Middle frontal gyrus (tissue), 1 donor: ENCODE data around the gene ACBD6.

Experiments
- DNase-seq: peaks from one replicate; pipeline ENCODE4 v3.0.0-alpha.2; 2015; ENCODE audit warnings: low spot score; ENCODE audit errors: extremely low spot score

ACBD6 gene

DNA sequence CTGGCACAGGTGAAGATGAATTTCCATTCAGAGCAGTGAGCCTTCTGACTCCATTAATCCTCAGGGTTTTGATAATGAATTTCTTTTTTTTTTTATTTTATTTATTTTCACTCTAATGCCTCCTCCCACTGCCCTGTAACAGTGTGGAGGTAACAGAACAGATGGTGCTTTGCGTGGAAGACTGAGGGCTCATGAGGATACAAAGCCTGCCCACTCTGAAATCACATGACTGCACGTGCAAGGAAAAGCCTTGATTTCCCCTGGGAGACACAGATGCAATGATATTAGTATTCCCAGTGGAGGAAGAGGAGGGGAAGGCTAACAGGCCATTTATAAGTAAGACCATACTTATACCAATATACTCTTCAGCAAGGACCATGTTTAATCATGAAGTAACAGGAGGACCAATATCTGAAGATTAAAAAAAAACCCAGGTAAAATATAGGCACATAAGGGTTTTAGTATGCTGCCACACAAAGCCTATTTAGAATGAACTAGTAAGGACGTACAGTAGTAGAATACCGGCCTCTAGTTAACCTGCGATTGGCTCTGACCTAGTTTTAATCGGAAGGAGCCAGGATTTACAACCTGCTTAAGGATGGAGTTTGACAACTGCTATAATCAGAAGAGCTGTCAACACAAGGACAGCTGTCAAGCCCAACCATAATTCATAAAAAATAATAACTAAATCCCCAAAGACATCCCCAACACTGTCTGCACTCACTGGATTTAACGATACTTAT lies 202.7 kb downstream of the ACBD6 start:
- no peak for DNase-seq

DNA sequence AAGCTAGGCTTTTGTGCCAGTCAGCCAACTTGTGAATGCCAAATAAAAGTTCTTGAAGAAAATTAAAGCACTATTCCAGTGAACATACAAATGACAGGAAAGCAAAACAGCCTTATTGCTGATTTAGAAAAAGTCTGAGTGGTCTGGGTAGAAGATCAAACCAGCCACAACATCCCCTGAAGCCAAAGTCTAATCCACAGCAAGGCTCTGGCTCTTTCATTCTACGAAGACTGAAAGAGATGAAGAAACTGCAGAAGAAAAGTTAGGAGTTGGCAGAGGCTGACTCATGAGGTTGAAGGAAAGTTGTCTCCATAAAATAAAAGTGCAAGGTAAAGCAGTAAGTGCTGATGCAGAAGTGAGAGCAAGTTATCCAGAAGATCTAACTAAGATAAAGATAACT lies 206.4 kb downstream of the ACBD6 start:
- no peak for DNase-seq

- no peak for DNase-seq
Measured at GRCh38 chr1:180294711-180295110, 207.7 kb downstream of the ACBD6 start.

- DNase-seq: no peak
Measured at GRCh38 chr1:180291004-180291403, 211.4 kb downstream of the ACBD6 start.

DNA sequence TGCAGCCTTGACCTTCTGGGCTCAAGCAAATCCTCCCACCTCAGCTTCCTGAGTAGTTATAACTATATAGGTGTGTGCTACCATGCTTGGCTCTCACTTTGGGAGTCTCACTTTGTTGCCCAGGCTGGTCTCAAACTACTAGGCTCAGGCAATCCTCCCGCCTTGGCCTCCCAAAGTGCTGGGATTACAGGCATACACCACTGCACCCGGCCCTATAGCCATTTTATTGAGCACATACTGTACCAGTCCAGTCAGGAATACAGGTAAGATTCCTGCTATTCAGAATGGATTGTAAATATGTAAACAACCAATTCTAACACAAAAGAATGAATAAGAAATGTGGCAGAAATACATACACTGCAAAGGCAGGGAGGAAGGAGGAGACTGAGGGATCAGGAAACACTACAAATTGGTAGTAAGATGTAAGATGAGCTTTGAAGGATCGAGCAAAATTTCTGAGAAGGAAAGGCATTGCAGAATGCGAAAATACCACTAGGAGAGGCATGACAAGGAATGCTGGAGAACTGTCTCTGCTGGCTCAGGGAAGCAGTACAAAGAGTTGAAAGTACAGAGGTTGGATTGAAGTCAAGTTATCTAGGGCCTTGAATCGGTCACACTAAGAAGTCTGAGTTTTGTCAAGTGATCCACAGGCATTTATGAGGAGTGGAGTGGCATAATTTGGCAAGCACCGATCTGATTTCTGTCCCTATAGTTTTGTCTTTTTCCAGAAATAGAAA lies 211.9 kb downstream of the ACBD6 start:
- DNase-seq: no peak

- no peak for DNase-seq
Measured at GRCh38 chr1:180288940-180289339, 213.4 kb downstream of the ACBD6 start.

DNA sequence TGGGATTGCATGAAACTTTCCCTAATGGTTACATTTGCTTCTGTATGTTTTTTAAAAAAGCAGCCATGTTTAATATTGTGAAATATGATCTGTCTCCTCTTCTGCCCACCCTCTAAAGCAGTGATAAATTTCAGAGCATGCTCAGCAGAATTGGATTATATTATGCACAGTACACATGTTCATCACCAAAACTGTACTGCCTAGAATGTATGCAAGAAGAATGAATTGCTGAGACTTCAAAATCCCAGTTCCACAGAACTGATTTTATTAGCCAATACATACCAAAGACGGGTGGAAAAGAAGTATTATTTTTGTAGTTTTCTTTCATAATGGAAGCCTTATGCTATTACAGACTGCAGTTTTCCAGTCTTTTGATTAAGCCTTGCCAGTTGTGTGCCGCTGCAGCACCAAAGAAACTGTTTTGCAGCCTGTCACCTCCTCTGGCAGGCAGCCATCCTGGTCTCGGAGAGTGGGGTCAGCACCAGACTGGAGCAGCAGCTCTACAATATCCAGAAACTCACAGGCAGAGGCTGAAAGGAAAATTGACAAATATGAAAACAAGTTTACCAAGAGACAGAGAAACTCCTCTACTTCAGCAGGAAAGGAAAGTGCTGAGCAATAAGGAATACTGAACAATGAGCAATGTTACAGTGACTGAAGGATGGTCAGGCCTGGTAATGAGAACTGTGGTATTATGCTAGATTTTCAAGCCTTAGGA lies 214.2 kb downstream of the ACBD6 start:
- DNase-seq: no peak

DNA sequence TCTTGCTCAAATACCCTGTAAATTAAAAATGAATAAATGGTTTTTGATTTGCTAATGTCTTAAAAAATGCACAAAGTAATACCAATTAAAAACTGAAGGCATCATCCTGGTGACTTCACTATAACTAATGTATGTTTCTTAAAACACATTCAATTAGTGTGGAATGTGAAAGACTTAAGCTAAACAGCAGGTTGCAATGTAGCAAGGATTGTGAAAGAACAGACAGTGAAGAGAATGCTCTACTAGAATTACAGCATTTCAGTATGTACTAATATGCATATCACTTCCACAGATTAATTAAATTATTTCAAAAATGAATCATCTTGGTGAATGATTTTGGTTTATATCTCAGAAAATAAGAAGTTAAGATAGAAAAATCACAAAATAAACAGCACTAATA lies 216.0 kb downstream of the ACBD6 start:
- DNase-seq: no peak

GRCh38 chr1:180283098-180283497 lies 219.3 kb downstream of the ACBD6 start:
- DNase-seq: no peak

GRCh38 chr1:180282401-180283044 lies 219.9 kb downstream of the ACBD6 start:
- no peak for DNase-seq

DNA sequence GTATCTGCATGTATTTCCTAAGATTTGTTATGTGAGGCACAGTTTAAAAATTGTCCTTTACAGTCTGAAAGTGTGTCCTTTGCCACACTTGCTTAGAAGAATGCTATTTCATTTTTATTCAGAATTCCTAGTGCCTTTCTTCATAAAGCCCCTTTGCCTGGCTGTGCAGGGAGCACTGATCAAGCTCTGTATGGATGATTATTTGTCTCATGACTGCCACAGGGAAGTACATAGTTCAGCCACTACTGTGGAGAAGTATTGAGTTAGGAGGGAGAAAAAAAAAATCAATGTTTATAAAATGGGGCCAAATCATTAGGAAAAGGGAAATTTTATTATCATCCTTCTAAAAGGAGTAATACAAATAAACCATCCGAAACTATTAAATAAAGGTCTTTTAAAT lies 220.9 kb downstream of the ACBD6 start:
- no peak for DNase-seq

GRCh38 chr1:180280617-180281016 lies 221.8 kb downstream of the ACBD6 start:
- DNase-seq: no peak

DNA sequence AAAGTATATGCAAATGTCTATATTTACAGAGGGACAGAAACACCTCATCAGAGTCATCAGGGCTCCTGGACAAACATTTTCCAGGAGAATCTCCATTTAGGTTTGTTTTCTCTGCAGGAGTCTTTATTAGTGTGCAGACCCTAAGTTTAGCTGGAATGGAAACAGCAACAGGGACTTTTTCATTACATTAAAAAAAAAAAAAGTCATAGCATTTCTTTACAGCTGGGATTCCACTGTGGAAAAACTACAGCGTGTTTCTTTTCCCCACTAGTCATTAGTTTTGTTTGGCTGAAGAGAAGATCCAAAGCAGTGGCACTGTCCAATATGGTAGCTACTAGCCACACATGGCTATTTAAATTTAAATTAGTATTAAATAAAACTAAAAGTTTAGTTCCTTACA lies 222.7 kb downstream of the ACBD6 start:
- DNase-seq: no peak

- no peak for DNase-seq
Measured at GRCh38 chr1:180278596-180279395, 223.6 kb downstream of the ACBD6 start.

- DNase-seq: no peak
Measured at GRCh38 chr1:180278194-180278515, 224.2 kb downstream of the ACBD6 start.

- DNase-seq: no peak
Measured at GRCh38 chr1:180277476-180278193, 224.7 kb downstream of the ACBD6 start.

- DNase-seq: no peak
Measured at GRCh38 chr1:180275726-180276125, 226.7 kb downstream of the ACBD6 start.

GRCh38 chr1:180274221-180274620 lies 228.2 kb downstream of the ACBD6 start:
- no peak for DNase-seq

DNA sequence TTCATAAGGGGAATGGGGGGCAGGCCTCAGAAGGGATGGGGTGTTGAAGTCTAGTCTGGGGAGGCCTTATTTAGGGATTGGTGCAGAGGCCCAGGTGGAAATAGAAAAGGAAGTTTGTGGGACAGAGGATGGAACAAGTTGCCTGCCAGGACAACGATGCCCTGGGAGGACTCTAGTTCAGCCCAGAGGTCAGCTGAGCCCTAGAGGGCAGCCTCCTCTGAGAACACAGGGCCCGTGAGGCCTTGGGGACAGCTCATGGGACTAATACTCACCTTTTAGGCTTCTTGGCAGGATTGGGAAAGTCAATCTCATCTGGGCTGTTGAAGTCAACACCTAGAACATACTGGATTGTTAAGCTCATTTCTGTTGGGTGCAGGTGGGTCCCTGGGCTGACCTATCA lies 229.3 kb downstream of the ACBD6 start:
- no peak for DNase-seq

GRCh38 chr1:180272395-180272794 lies 230.0 kb downstream of the ACBD6 start:
- DNase-seq: no peak
